ENCODE data around the gene PCDHGB2. TPM values are rescaled to one million over a fixed set of nuclear protein-coding genes. Genes with fewer than 3 reads are reported as not detected.

PCDHGB2 gene
- total and polyA plus RNA-seq, 2 of the 4 experiments (the other 2 are of a cell fraction), result 2.6 to 3.0 TPM

- no peak overlapping the region for H2AFZ ChIP-seq (replicated peaks; ENCODE audit: low read length, poor library complexity)
- in situ Hi-C loops (cut with MboI; ENCODE audit: low sequenced_read_pairs), result no loop called here
Measured at GRCh38 chr5:141342773-141343172, 17.0 kb upstream of the PCDHGB2 start.

More at GRCh38 chr5:141342773-141343172, 17.0 kb upstream of the PCDHGB2 start:
- ChIA-PET CTCF (interaction anchor here (1.0 kb wide), 1 partner anchor 225 kb away, joined by 4 read pairs; no protein-coding TSS in a partner anchor), POLR2A (ENCODE audit: unreplicated experiment) (interaction anchor here (0.6 kb wide), 1 partner anchor 653 kb away, joined by 4 read pairs; no protein-coding TSS in a partner anchor)
- H3K9ac ChIP-seq (ENCODE audit: low read depth, low read length), result no peak overlapping the region
- no peak overlapping the region for H3K18ac ChIP-seq (ENCODE audit: low read depth, low read length)
- no peak overlapping the region for H4K5ac ChIP-seq (ENCODE audit: low read depth, low read length)
- WGBS, 2 experiments (ENCODE audit: extremely low coverage in 2 of 2, insufficient read length in 1 of 2), result no CpG with 5 or more reads among the region's 1 CpG
- no peak overlapping the region for H2BK5ac ChIP-seq (ENCODE audit: low read depth, low read length, poor library complexity, severe bottlenecking)
- dilution Hi-C loops (cut with HindIII; ENCODE audit: low sequenced_read_pairs, unreplicated experiment) (no loop called here), intact Hi-C loops (cut with micrococcal nuclease) (no loop called here)
- H3K56ac ChIP-seq (ENCODE audit: extremely low read depth, insufficient read depth, low read length), result no peak overlapping the region
- H3K9me1 ChIP-seq (ENCODE audit: insufficient read depth, low read length), result no peaks in the 10 kb centered on the region
- H3K27ac ChIP-seq (ENCODE audit: insufficient read depth, low read length), result no peak overlapping the region
- H2BK20ac ChIP-seq (ENCODE audit: low read depth, low read length), result no peak overlapping the region
- H3K79me1 ChIP-seq (ENCODE audit: low read depth in 1 of 2, low read length in 2 of 2), result no peaks in the 10 kb centered on the region
- H4K20me1 ChIP-seq (ENCODE audit: insufficient read depth, low read length), result no peaks in the 10 kb centered on the region
- ATAC-seq (ENCODE audit: low read depth) (no peak), DNase-seq (no peak)
- H3K4ac ChIP-seq (ENCODE audit: low read depth, low read length), result no peak overlapping the region
- no peak overlapping the region for H2BK15ac ChIP-seq (ENCODE audit: low read depth, low read length)
- no peak overlapping the region for H2AK9ac ChIP-seq (replicated peaks; ENCODE audit: low read depth, low read length, poor library complexity)
- peak overlapping the region; percentile 32; the same call in 1 of the 2 replicates for H3K4me2 ChIP-seq (ENCODE audit: low read depth, low read length)
- H4K8ac ChIP-seq (ENCODE audit: low read depth in 2 of 2, low read length in 2 of 2), result no peak overlapping the region
- no peak overlapping the region for H3K4me3 ChIP-seq (ENCODE audit: insufficient read depth, low read depth, low read length)
- BruUV-seq (replicated peaks), result no TSS peak
- no peak overlapping the region for H3K23ac ChIP-seq (ENCODE audit: low read depth, low read length)
- H3K4me1 ChIP-seq (ENCODE audit: control insufficient read depth, insufficient read depth, low read length), result no peaks in the 10 kb centered on the region
- H3K36me3 ChIP-seq (ENCODE audit: control insufficient read depth, insufficient read depth, low read length), result peaks cover 4% of the 10 kb centered on the region; the same call in 1 of the 2 replicates
- TF ChIP-seq CEBPB (IDR thresholded peaks at IDR 0.05; ENCODE audit: low read depth, low read length), result no peak
- no peak for TF ChIP-seq POLR2A (IDR thresholded peaks at IDR 0.05; ENCODE audit: low read depth, low read length)
- TF ChIP-seq RFX5 (IDR thresholded peaks at IDR 0.05; ENCODE audit: low read depth, low read length), result no peak
- TF ChIP-seq USF2 (IDR thresholded peaks at IDR 0.05; ENCODE audit: low read depth, low read length), result no peak
- no peak for TF ChIP-seq NFE2L2 (IDR thresholded peaks at IDR 0.05; ENCODE audit: low read depth, low read length)
- no peak for TF ChIP-seq CHD1 (IDR thresholded peaks at IDR 0.05; ENCODE audit: low read depth, low read length)
- no peak for TF ChIP-seq RCOR1 (IDR thresholded peaks at IDR 0.05; ENCODE audit: insufficient replicate concordance, low read length)
- TF ChIP-seq BHLHE40 (IDR thresholded peaks at IDR 0.05; ENCODE audit: low read depth, low read length), result no peak
- TF ChIP-seq MAFK (IDR thresholded peaks at IDR 0.05; ENCODE audit: low read depth, low read length), result no peak
- TF ChIP-seq FOS (IDR thresholded peaks at IDR 0.05; ENCODE audit: low read depth, low read length), result no peak
- no peak for TF ChIP-seq MAZ (IDR thresholded peaks at IDR 0.05; ENCODE audit: borderline replicate concordance, low read depth, low read length)
- no peak for TF ChIP-seq RAD21 (IDR thresholded peaks at IDR 0.05; ENCODE audit: low read length)
- no peak for TF ChIP-seq ELK1 (IDR thresholded peaks at IDR 0.05; ENCODE audit: borderline replicate concordance, low read depth, low read length)
- no peaks in the 10 kb centered on the region; the same call in 1 of the 2 replicates for H3K27me3 ChIP-seq (ENCODE audit: control insufficient read depth, insufficient read depth, low read length)
- no peak overlapping the region for H2BK120ac ChIP-seq (ENCODE audit: low read depth, low read length)
- no peak overlapping the region for H4K91ac ChIP-seq (ENCODE audit: insufficient read depth, low read depth, low read length)
- no peak overlapping the region for H2AK5ac ChIP-seq (ENCODE audit: low read depth, low read length)
- H3K14ac ChIP-seq (replicated peaks; ENCODE audit: low read depth, low read length), result no peak overlapping the region
- peaks cover 49% of the 10 kb centered on the region for H3K9me3 ChIP-seq (ENCODE audit: control insufficient read depth, insufficient read depth, low read length)

Data from IMR-90 (cell line).